Dendritic cell treated with granulocyte-macrophage colony-stimulating factor and Interleukin-4, amounts not matched to agents 40 ng/mL and 50 ng/mL, for 4 days (primary cell): ENCODE data around the gene ABI3BP.

Experiments
- H3K27ac Mint-ChIP-seq: one replicate; pipeline ENCODE4 v1.8.0; 2022; ENCODE audit warnings: mild to moderate bottlenecking, mixed read lengths
- H3K27me3 Mint-ChIP-seq: one replicate; pipeline ENCODE4 v1.8.0; 2022; ENCODE audit warnings: mild to moderate bottlenecking, mixed read lengths
- H3K36me3 Mint-ChIP-seq: one replicate; pipeline ENCODE4 v1.8.0; 2022; ENCODE audit warnings: low read depth, mixed read lengths
- H3K4me1 Mint-ChIP-seq: one replicate; pipeline ENCODE4 v1.8.0; 2022; ENCODE audit warnings: low read depth, mixed read lengths
- H3K4me3 Mint-ChIP-seq: one replicate; pipeline ENCODE4 v1.8.0; 2022; ENCODE audit warnings: mild to moderate bottlenecking, moderate library complexity, mixed read lengths
- H3K9me3 Mint-ChIP-seq: one replicate; pipeline ENCODE4 v1.8.0; 2022; ENCODE audit warnings: mixed read lengths
- intact Hi-C: fragments of 100-400 bp; cut with micrococcal nuclease; formaldehyde crosslinking; loops from one replicate; pipeline ENCODE4 v1.15.0; 2022

Gene ABI3BP

DNA sequence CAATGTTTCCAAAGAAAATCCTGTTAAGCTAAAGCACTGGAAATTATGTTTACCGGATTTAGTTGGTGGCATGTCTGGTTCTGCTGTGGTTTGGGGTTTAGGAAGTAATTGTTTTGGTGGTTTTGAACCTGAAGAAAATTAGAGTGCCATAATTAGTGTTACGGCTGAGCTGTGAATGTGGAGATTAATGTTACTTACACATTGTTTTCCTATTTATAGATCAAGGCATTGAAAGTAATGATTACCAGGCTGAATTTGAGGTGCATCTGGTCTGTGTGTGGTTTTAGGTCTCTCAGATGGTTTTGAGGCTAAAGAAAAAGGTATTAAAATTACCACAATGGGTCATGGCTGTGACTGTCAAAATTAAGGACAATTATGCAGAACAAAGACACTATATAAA is 155.1 kb downstream of the ABI3BP start:
- Mint-ChIP-seq H3K27me3 (peaks cover 13% of the 10 kb centered on the region), H3K36me3 (no peaks in the 10 kb centered on the region), H3K4me3 (no peak overlapping the region), H3K9me3 (no peaks in the 10 kb centered on the region), H3K4me1 (no peaks in the 10 kb centered on the region), H3K27ac (no peak overlapping the region)
- intact Hi-C loops, result no loop called here

DNA sequence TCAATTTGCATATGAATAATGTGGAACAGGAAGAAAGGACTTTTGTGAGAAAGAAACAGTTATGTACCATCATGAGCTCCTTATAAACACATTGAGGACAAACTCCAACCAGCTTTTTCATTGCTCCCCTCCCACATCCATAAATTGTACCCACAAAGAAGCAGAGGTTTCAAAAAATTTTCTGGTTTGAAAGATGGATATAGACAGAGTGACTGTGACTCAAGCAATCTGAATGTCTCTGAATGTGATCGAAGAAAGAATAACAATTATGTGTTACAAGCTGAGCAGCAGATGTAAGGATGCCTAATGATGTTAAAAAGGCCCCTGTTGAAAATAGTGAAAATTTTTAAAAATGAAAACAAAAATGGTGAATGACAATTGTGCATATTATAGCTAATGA is 156.6 kb downstream of the ABI3BP start:
- H3K4me1 Mint-ChIP-seq, result no peaks in the 10 kb centered on the region
- no peaks in the 10 kb centered on the region for H3K9me3 Mint-ChIP-seq
- no peak overlapping the region for H3K4me3 Mint-ChIP-seq
- H3K36me3 Mint-ChIP-seq, result no peaks in the 10 kb centered on the region
- no peak overlapping the region for H3K27ac Mint-ChIP-seq
- H3K27me3 Mint-ChIP-seq, result peaks cover 12% of the 10 kb centered on the region
- intact Hi-C loops, result no loop called here

DNA sequence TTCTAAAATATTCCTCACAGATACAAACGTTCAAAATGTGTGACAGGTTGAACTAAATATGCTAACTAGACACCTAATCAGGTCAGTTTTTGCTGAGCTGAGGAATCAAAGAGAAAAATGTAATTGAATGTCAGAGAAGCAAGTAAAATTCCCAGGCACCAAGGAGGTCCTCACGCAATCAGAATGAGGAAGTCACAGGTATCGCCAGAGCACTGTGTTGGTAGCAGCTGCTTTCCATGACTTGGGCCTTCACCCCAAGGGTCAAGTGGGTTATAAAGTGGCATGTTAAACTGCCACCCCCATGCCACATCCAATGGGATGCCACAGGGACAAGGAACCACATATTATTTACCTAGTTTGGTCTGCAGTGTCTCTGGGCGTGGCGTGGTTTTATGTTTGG is 158.9 kb downstream of the ABI3BP start:
- H3K36me3 Mint-ChIP-seq, result no peaks in the 10 kb centered on the region
- peaks cover 13% of the 10 kb centered on the region for H3K27me3 Mint-ChIP-seq
- H3K4me3 Mint-ChIP-seq, result no peak overlapping the region

DNA sequence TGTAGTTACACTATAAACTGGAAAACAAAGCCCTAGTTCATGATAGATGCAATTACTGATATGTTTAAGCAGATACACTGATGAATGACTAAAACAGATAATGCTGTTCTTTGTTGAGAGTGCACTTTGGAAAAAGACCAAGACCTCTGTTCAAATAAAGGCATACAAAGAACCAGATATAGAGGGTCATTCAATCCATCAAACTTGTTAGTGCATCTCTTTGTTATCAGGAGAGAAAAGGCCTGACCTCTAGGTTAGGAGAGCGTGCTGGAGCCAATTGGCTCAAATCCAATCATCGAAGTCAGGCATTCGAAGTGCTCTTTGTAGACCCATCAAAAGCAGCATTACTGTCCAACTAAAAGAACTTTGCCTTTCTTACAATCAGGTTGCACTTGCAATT is 159.7 kb downstream of the ABI3BP start:
- H3K27ac Mint-ChIP-seq, result no peak overlapping the region
- H3K27me3 Mint-ChIP-seq, result peaks cover 11% of the 10 kb centered on the region
- no peaks in the 10 kb centered on the region for H3K4me1 Mint-ChIP-seq
- no peaks in the 10 kb centered on the region for H3K9me3 Mint-ChIP-seq
- intact Hi-C loops, result no loop called here
- H3K4me3 Mint-ChIP-seq, result no peak overlapping the region
- H3K36me3 Mint-ChIP-seq, result no peaks in the 10 kb centered on the region

More for the DNA sequence above, 158.9 kb downstream of the ABI3BP start:
- intact Hi-C loops, result no loop called here
- Mint-ChIP-seq H3K9me3 (no peaks in the 10 kb centered on the region), H3K27ac (no peak overlapping the region), H3K4me1 (no peaks in the 10 kb centered on the region)

DNA sequence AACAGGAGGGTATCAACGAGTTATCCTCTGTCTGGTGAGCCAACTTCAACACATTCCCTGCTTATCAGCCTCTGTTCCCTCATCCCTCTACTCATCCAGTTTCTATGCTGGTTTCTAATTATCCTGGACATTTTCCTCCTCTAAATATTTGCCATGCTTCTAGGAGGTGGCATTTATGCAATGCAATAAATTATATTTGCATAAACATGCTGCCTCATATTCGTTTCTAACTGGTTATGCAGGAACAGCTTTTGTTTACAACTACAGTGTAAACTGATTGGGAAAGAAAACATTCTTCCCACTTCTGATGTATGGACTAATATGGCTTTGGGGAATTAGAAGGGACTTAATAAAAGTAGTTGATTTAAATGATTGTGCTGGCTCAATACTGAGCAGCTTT is 161.6 kb downstream of the ABI3BP start:
- intact Hi-C loops, result no loop called here

GRCh38 chr3:100830931-100831330 is 162.3 kb downstream of the ABI3BP start:
- H3K4me1 Mint-ChIP-seq, result no peaks in the 10 kb centered on the region
- H3K4me3 Mint-ChIP-seq, result no peak overlapping the region
- H3K27me3 Mint-ChIP-seq, result peaks cover 3% of the 10 kb centered on the region
- no peaks in the 10 kb centered on the region for H3K36me3 Mint-ChIP-seq
- intact Hi-C loops, result no loop called here
- H3K27ac Mint-ChIP-seq, result no peak overlapping the region
- no peaks in the 10 kb centered on the region for H3K9me3 Mint-ChIP-seq

More for the DNA sequence above, 161.6 kb downstream of the ABI3BP start:
- H3K4me3 Mint-ChIP-seq, result no peak overlapping the region
- no peaks in the 10 kb centered on the region for H3K4me1 Mint-ChIP-seq
- peaks cover 4% of the 10 kb centered on the region for H3K27me3 Mint-ChIP-seq
- H3K9me3 Mint-ChIP-seq, result no peaks in the 10 kb centered on the region
- no peak overlapping the region for H3K27ac Mint-ChIP-seq
- H3K36me3 Mint-ChIP-seq, result no peaks in the 10 kb centered on the region

- H3K4me1 Mint-ChIP-seq, result no peaks in the 10 kb centered on the region
- H3K9me3 Mint-ChIP-seq, result no peaks in the 10 kb centered on the region
- H3K27ac Mint-ChIP-seq, result no peak overlapping the region
- peaks cover 1% of the 10 kb centered on the region for H3K27me3 Mint-ChIP-seq
- intact Hi-C loops, result no loop called here
- H3K36me3 Mint-ChIP-seq, result no peaks in the 10 kb centered on the region
- no peak overlapping the region for H3K4me3 Mint-ChIP-seq
Observed at GRCh38 chr3:100825574-100825973, 167.6 kb downstream of the ABI3BP start.

- Mint-ChIP-seq H3K27me3 (peaks cover 2% of the 10 kb centered on the region), H3K9me3 (no peaks in the 10 kb centered on the region), H3K36me3 (no peaks in the 10 kb centered on the region), H3K4me1 (no peaks in the 10 kb centered on the region), H3K4me3 (no peak overlapping the region), H3K27ac (no peak overlapping the region)
- intact Hi-C loops, result no loop called here
Observed at GRCh38 chr3:100815583-100815982, 177.6 kb downstream of the ABI3BP start.

- no peak overlapping the region for H3K4me3 Mint-ChIP-seq
- no peak overlapping the region for H3K27ac Mint-ChIP-seq
- no peaks in the 10 kb centered on the region for H3K9me3 Mint-ChIP-seq
- no peaks in the 10 kb centered on the region for H3K36me3 Mint-ChIP-seq
- intact Hi-C loops, result no loop called here
- peaks cover 2% of the 10 kb centered on the region for H3K27me3 Mint-ChIP-seq
- H3K4me1 Mint-ChIP-seq, result no peaks in the 10 kb centered on the region
Observed at GRCh38 chr3:100813828-100814227, 179.4 kb downstream of the ABI3BP start.

GRCh38 chr3:100811779-100812507 is 181.3 kb downstream of the ABI3BP start:
- no peaks in the 10 kb centered on the region for H3K9me3 Mint-ChIP-seq
- intact Hi-C loops, result no loop called here
- no peak overlapping the region for H3K4me3 Mint-ChIP-seq
- H3K27ac Mint-ChIP-seq, result no peak overlapping the region
- H3K36me3 Mint-ChIP-seq, result no peaks in the 10 kb centered on the region
- peaks cover 2% of the 10 kb centered on the region for H3K27me3 Mint-ChIP-seq
- H3K4me1 Mint-ChIP-seq, result no peaks in the 10 kb centered on the region

DNA sequence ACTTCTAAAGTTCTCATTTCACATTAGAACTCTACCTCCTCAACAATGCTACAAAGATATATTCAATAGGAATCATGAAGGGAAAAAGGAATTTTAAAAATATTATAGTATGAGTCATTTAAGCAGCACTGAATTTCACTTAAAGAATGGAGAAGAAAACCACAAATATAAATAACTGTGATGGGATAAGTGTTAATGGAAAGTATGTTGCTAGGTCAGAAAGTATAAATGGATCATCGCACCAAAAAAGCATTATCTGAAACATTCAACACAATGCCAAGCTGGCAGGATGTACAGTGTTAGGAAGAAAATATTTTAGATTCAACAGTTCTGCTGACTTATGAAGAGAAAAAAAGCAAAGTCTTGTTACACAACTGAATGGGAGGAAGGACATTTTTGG is 182.6 kb downstream of the ABI3BP start:
- no peaks in the 10 kb centered on the region for H3K36me3 Mint-ChIP-seq
- H3K27me3 Mint-ChIP-seq, result no peaks in the 10 kb centered on the region
- no peak overlapping the region for H3K27ac Mint-ChIP-seq
- no peak overlapping the region for H3K4me3 Mint-ChIP-seq
- H3K4me1 Mint-ChIP-seq, result no peaks in the 10 kb centered on the region
- H3K9me3 Mint-ChIP-seq, result no peaks in the 10 kb centered on the region
- intact Hi-C loops, result no loop called here

- Mint-ChIP-seq H3K4me3 (no peak overlapping the region), H3K36me3 (no peaks in the 10 kb centered on the region), H3K27me3 (no peaks in the 10 kb centered on the region), H3K4me1 (no peaks in the 10 kb centered on the region), H3K9me3 (no peaks in the 10 kb centered on the region), H3K27ac (no peak overlapping the region)
- intact Hi-C loops, result no loop called here
Observed at GRCh38 chr3:100804631-100805030, 188.6 kb downstream of the ABI3BP start.

- Mint-ChIP-seq H3K36me3 (no peaks in the 10 kb centered on the region), H3K4me3 (no peak overlapping the region), H3K4me1 (no peaks in the 10 kb centered on the region), H3K9me3 (no peaks in the 10 kb centered on the region), H3K27me3 (no peaks in the 10 kb centered on the region), H3K27ac (no peak overlapping the region)
- intact Hi-C loops, result no loop called here
Observed at GRCh38 chr3:100803711-100804110, 189.5 kb downstream of the ABI3BP start.

DNA sequence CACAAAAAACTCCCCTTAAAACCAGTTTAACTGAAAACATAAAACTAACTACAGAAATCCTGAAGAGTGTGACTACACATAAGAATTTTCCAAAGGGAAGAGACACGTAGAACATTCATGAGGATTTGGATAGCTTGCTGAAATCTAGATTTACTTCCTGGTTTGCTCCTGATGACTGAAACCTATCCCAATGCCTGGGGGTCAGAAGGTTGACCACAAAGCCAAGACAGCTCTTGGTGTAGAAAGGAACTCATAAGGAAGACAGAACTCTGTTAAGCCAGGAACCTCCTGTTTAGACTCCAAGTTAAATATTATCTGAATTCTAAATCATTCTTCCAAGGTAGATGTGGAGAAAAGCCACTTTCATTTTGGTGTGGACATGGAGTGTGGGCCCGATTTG is 191.1 kb downstream of the ABI3BP start:
- H3K27ac Mint-ChIP-seq, result no peak overlapping the region

GRCh38 chr3:100798012-100798411 is 195.2 kb downstream of the ABI3BP start:
- Mint-ChIP-seq H3K27ac (no peak overlapping the region), H3K36me3 (no peaks in the 10 kb centered on the region)

More for the DNA sequence above, 191.1 kb downstream of the ABI3BP start:
- no peaks in the 10 kb centered on the region for H3K9me3 Mint-ChIP-seq
- no peaks in the 10 kb centered on the region for H3K36me3 Mint-ChIP-seq
- no peak overlapping the region for H3K4me3 Mint-ChIP-seq
- intact Hi-C loops, result no loop called here
- no peaks in the 10 kb centered on the region for H3K4me1 Mint-ChIP-seq
- no peaks in the 10 kb centered on the region for H3K27me3 Mint-ChIP-seq

More at GRCh38 chr3:100798012-100798411, 195.2 kb downstream of the ABI3BP start:
- H3K9me3 Mint-ChIP-seq, result no peaks in the 10 kb centered on the region
- H3K27me3 Mint-ChIP-seq, result no peaks in the 10 kb centered on the region
- no peak overlapping the region for H3K4me3 Mint-ChIP-seq
- no peaks in the 10 kb centered on the region for H3K4me1 Mint-ChIP-seq
- intact Hi-C loops, result no loop called here
